Ovary (tissue), 3 donors: ENCODE measurements around the gene ATP2B2.

Experiments
- EP300 ChIP-seq: sonication (generic); formaldehyde crosslinking; IDR thresholded peaks from one replicate; pipeline ENCODE4 v1.6.1; 2017; ENCODE audit warnings: antibody characterized with exemption
- POLR2A ChIP-seq: fragments of 450-650 bp; IDR thresholded peaks from one replicate; pipeline ENCODE4 v1.6.1; 2017; ENCODE audit warnings: antibody characterized with exemption, mild to moderate bottlenecking, moderate library complexity
- TF ChIP-seq, protein P1 (sequence below), 3 donors: fragments of 450-650 bp in 2 of 3; fragments of 200-600 bp in 1 of 3; IDR thresholded peaks; one replicate each; pipeline versions ENCODE4 v1.5.1 to v1.8.0; 2016 to 2022; ENCODE audit warnings: antibody characterized with exemption in 3 of 3, mild to moderate bottlenecking in 1 of 3
- donor health status: DM: no; HTN: no; CAD: no.

DNA sequence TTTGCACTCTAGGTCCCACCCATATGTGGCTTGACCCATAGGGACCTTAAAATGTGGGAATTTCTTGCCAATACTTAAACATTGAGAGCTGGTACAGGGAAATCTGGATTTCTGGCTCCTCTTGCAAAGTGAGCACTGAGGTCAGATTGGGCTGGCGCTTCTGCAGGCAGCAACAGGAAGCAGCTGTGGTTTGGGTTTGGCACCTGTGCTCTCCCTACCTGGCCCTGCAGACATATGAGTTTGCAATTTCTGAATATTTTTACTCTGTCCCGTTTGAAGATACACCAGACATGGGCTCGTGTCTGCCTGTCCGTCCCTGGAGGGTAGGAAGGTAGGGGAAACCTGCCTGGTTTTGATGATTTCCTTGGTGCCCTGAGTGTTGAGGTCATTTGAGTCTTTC lies 109.7 kb downstream of the ATP2B2 start:
- TF ChIP-seq POLR2A: no peak
- TF ChIP-seq, protein P1, sequence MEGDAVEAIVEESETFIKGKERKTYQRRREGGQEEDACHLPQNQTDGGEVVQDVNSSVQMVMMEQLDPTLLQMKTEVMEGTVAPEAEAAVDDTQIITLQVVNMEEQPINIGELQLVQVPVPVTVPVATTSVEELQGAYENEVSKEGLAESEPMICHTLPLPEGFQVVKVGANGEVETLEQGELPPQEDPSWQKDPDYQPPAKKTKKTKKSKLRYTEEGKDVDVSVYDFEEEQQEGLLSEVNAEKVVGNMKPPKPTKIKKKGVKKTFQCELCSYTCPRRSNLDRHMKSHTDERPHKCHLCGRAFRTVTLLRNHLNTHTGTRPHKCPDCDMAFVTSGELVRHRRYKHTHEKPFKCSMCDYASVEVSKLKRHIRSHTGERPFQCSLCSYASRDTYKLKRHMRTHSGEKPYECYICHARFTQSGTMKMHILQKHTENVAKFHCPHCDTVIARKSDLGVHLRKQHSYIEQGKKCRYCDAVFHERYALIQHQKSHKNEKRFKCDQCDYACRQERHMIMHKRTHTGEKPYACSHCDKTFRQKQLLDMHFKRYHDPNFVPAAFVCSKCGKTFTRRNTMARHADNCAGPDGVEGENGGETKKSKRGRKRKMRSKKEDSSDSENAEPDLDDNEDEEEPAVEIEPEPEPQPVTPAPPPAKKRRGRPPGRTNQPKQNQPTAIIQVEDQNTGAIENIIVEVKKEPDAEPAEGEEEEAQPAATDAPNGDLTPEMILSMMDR (IDR thresholded peaks at IDR 0.05): no peak
- TF ChIP-seq EP300: no peak
